HG03045 (cell line): ENCODE results near the gene XRN2.
"Not testable (repeated sequence)": the region's sequence is repeated elsewhere in the genome, so short reads cannot be mapped to it uniquely, and the experiment has no call there.

Experiments used
- ATAC-seq: cut with Tn5 transposase; IDR thresholded peaks from one replicate; pipeline ENCODE4 v1.9.1; 2021; ENCODE audit warnings: mild to moderate bottlenecking, moderate library complexity; ENCODE audit not compliant: unreplicated experiment

The XRN2 gene

GRCh38 chr20:21413996-21414395 is 110.9 kb downstream of the XRN2 start:
- ATAC-seq: not testable (repeated sequence)

- not testable (repeated sequence) for ATAC-seq
Observed at GRCh38 chr20:21419147-21419546, 116.0 kb downstream of the XRN2 start.

GRCh38 chr20:21421601-21422236 is 118.6 kb downstream of the XRN2 start:
- no peak for ATAC-seq

GRCh38 chr20:21423712-21424111 is 120.6 kb downstream of the XRN2 start:
- ATAC-seq: not testable (repeated sequence)

- no peak for ATAC-seq
Observed at GRCh38 chr20:21424846-21425245, 121.7 kb downstream of the XRN2 start.

- no peak for ATAC-seq
Observed at GRCh38 chr20:21430020-21430419, 126.9 kb downstream of the XRN2 start.

- no peak for ATAC-seq
Observed at GRCh38 chr20:21432911-21433310, 129.8 kb downstream of the XRN2 start.

GRCh38 chr20:21433329-21433890 is 130.3 kb downstream of the XRN2 start:
- ATAC-seq: no peak

GRCh38 chr20:21435576-21435975 is 132.4 kb downstream of the XRN2 start:
- no peak for ATAC-seq

GRCh38 chr20:21436205-21436604 is 133.1 kb downstream of the XRN2 start:
- no peak for ATAC-seq

GRCh38 chr20:21437248-21437647 is 134.1 kb downstream of the XRN2 start:
- no peak for ATAC-seq

- no peak for ATAC-seq
Observed at GRCh38 chr20:21437816-21438215, 134.7 kb downstream of the XRN2 start.
